Hepatocyte (in vitro differentiated cells): ENCODE measurements around the gene LDAH. TPM values are rescaled to one million over a fixed set of nuclear protein-coding genes. Genes with fewer than 3 reads are reported as not detected.

Experiments used
- DNase-seq: peaks from one replicate; pipeline ENCODE4 v3.0.0-alpha.2; 2016; ENCODE audit warnings: low spot score
- H2AFZ ChIP-seq: fragments of 200-600 bp; sonication (generic); 2 replicates; pipeline ENCODE4 v1.6.0; 2016; ENCODE audit warnings: antibody characterized with exemption, mild to moderate bottlenecking
- H3K27ac ChIP-seq: fragments of 200-600 bp; sonication (generic); 2 replicates; pipeline ENCODE4 v1.5.1; 2016; ENCODE audit warnings: mild to moderate bottlenecking
- H3K27me3 ChIP-seq: fragments of 200-600 bp; sonication (generic); 2 replicates; pipeline ENCODE4 v1.6.1; 2016
- H3K36me3 ChIP-seq: fragments of 200-600 bp; sonication (generic); replicated peaks from 2 replicates; pipeline ENCODE4 v1.5.1; 2016; ENCODE audit warnings: low read depth; ENCODE audit not compliant: insufficient read depth
- H3K4me1 ChIP-seq: fragments of 200-600 bp; sonication (generic); 2 replicates; pipeline ENCODE4 v1.5.1; 2016; ENCODE audit warnings: mild to moderate bottlenecking, moderate library complexity; ENCODE audit not compliant: insufficient read depth
- H3K4me2 ChIP-seq: fragments of 200-600 bp; sonication (generic); 2 replicates; pipeline ENCODE4 v1.6.0; 2016
- H3K4me3 ChIP-seq: fragments of 200-600 bp; sonication (generic); 2 replicates; pipeline ENCODE4 v1.5.1; 2016; ENCODE audit warnings: mild to moderate bottlenecking
- H3K79me2 ChIP-seq: fragments of 200-600 bp; sonication (generic); 2 replicates; pipeline ENCODE4 v1.6.0; 2017; ENCODE audit warnings: mild to moderate bottlenecking
- H3K9me2 ChIP-seq: fragments of 200-600 bp; sonication (generic); replicated peaks from 2 replicates; pipeline ENCODE4 v1.6.0; 2017; ENCODE audit warnings: mild to moderate bottlenecking; ENCODE audit not compliant: insufficient read depth
- H3K9me3 ChIP-seq: fragments of 200-600 bp; sonication (generic); 2 replicates; pipeline ENCODE4 v1.5.1; 2016; ENCODE audit warnings: low read depth, mild to moderate bottlenecking
- H4K20me1 ChIP-seq: fragments of 200-600 bp; sonication (generic); 2 replicates; pipeline ENCODE4 v1.6.0; 2016; ENCODE audit warnings: mild to moderate bottlenecking; ENCODE audit not compliant: insufficient read depth, poor library complexity, severe bottlenecking
- CTCF ChIP-seq: fragments of 200-600 bp; sonication (generic); IDR thresholded peaks from 2 replicates; pipeline ENCODE4 v1.5.1; 2016; ENCODE audit warnings: antibody characterized with exemption, mild to moderate bottlenecking; ENCODE audit not compliant: poor library complexity
- EZH2 ChIP-seq: fragments of 200-600 bp; sonication (generic); IDR thresholded peaks from 2 replicates; pipeline ENCODE4 v1.6.1; 2016; ENCODE audit warnings: antibody characterized with exemption, mild to moderate bottlenecking, borderline replicate concordance
- EZH2phosphoT487 ChIP-seq: fragments of 200-600 bp; sonication (generic); IDR thresholded peaks from one replicate; pipeline ENCODE4 v1.6.1; 2018; ENCODE audit warnings: antibody characterized with exemption, mild to moderate bottlenecking, low read depth, moderate library complexity; ENCODE audit not compliant: unreplicated experiment, severe bottlenecking
- WGBS: methylation state at CpG from one replicate; pipeline ENCODE4 v1.1.6; 2016; ENCODE audit warnings: low lambda C conversion rate; ENCODE audit errors: missing lambda C conversion rate; 5-methylcytosine and 5-hydroxymethylcytosine counted together
- polyA plus RNA-seq: library from polyadenylated mRNA; unstranded; fragments of >200 nt; fragmentation: Nextera tagmentation; extraction: Ambion mirVana; gene quantifications from 2 replicates; pipeline ENCODE4 v1.2.1, GENCODE V29; 2016
- total RNA-seq: library from RNA; depleted of rRNA; stranded (reverse); fragments of >200 nt; gene quantifications from 2 replicates; pipeline ENCODE4 v1.2.3, GENCODE V29; 2014

LDAH gene
- total and polyA plus RNA-seq, 2 experiments from 2014 or later: 15.2 to 27.8 TPM

- H3K27ac ChIP-seq: no peak overlapping the region
Measured at GRCh38 chr2:20747317-20747716, 75.6 kb downstream of the LDAH start.

GRCh38 chr2:20745924-20746555 lies 76.9 kb downstream of the LDAH start:
- Histone ChIP-seq H3K9me2 (no peaks in the 10 kb centered on the region), H3K27ac (peak overlapping the region; percentile 26), H3K27me3 (no peaks in the 10 kb centered on the region), H4K20me1 (no peaks in the 10 kb centered on the region), H3K79me2 (no peaks in the 10 kb centered on the region), H3K4me1 (no peaks in the 10 kb centered on the region), H3K36me3 (no peaks in the 10 kb centered on the region), H3K4me3 (no peak overlapping the region), H2AFZ (no peak overlapping the region), H3K4me2 (peak overlapping the region; percentile 4), H3K9me3 (no peaks in the 10 kb centered on the region)
- DNase-seq: no peak
- no peak for TF ChIP-seq EZH2
- no peak for TF ChIP-seq CTCF
- TF ChIP-seq EZH2phosphoT487: no peak
- WGBS: 68% methylated on average over 2 of the region's 2 CpGs

More at GRCh38 chr2:20747317-20747716, 75.6 kb downstream of the LDAH start:
- H3K27me3 ChIP-seq: no peaks in the 10 kb centered on the region
- DNase-seq: no peak
- no peak for TF ChIP-seq EZH2phosphoT487
- no peak for TF ChIP-seq EZH2
- no peak for TF ChIP-seq CTCF
- no peaks in the 10 kb centered on the region for H3K4me1 ChIP-seq
- no peaks in the 10 kb centered on the region for H4K20me1 ChIP-seq
- WGBS: 29% methylated on average over 1 of the region's 1 CpG
- no peaks in the 10 kb centered on the region for H3K36me3 ChIP-seq
- H2AFZ ChIP-seq: no peak overlapping the region
- H3K9me2 ChIP-seq: no peaks in the 10 kb centered on the region
- no peak overlapping the region for H3K4me3 ChIP-seq
- H3K79me2 ChIP-seq: no peaks in the 10 kb centered on the region
- peak overlapping the region; percentile 4 for H3K4me2 ChIP-seq
- no peaks in the 10 kb centered on the region for H3K9me3 ChIP-seq

GRCh38 chr2:20744366-20745335 lies 78.2 kb downstream of the LDAH start:
- no peak overlapping the region for H3K4me3 ChIP-seq
- TF ChIP-seq CTCF: no peak
- TF ChIP-seq EZH2phosphoT487: no peak
- no peak for TF ChIP-seq EZH2
- no peaks in the 10 kb centered on the region for H3K27me3 ChIP-seq
- no peak overlapping the region for H3K4me2 ChIP-seq
- no peaks in the 10 kb centered on the region for H3K9me3 ChIP-seq
- H3K27ac ChIP-seq: no peak overlapping the region
- H3K36me3 ChIP-seq: no peaks in the 10 kb centered on the region
- no peaks in the 10 kb centered on the region for H4K20me1 ChIP-seq
- no peaks in the 10 kb centered on the region for H3K4me1 ChIP-seq
- H3K9me2 ChIP-seq: no peaks in the 10 kb centered on the region
- 89% methylated on average over 2 of the region's 2 CpGs for WGBS
- DNase-seq: no peak
- H2AFZ ChIP-seq: no peak overlapping the region
- H3K79me2 ChIP-seq: no peaks in the 10 kb centered on the region
